ENCODE measurements around the gene TECPR2.

GRCh38 chr14:102544046-102544746 lies 181.5 kb downstream of the TECPR2 start:
- TF ChIP-seq CTCF (conservative IDR thresholded peaks at IDR 0.05) (no peak), EZH2 (IDR thresholded peaks at IDR 0.05; ENCODE audit: low read depth) (no peak)

Measured in PC-9 (cell line).